Ammon's horn (tissue), 1 donor: ENCODE results near the gene TMTC1.

Experiments used
- DNase-seq: peaks from one replicate; pipeline ENCODE4 v3.0.0-alpha.2; 2016; ENCODE audit warnings: low spot score

The TMTC1 gene

GRCh38 chr12:29709496-29710040, 74.2 kb downstream of the TMTC1 start:
- no peak for DNase-seq

GRCh38 chr12:29709054-29709453, 74.7 kb downstream of the TMTC1 start:
- DNase-seq: no peak

- no peak for DNase-seq
Observed at GRCh38 chr12:29707846-29708245, 75.9 kb downstream of the TMTC1 start.

GRCh38 chr12:29706311-29706710, 77.4 kb downstream of the TMTC1 start:
- no peak for DNase-seq

GRCh38 chr12:29703528-29703927, 80.2 kb downstream of the TMTC1 start:
- no peak for DNase-seq

- DNase-seq: no peak
Observed at GRCh38 chr12:29702972-29703371, 80.8 kb downstream of the TMTC1 start.

GRCh38 chr12:29702222-29702621, 81.5 kb downstream of the TMTC1 start:
- no peak for DNase-seq

- DNase-seq: no peak
Observed at GRCh38 chr12:29700761-29701481, 82.8 kb downstream of the TMTC1 start.

GRCh38 chr12:29698756-29699155, 85.0 kb downstream of the TMTC1 start:
- no peak for DNase-seq

- DNase-seq: no peak
Observed at GRCh38 chr12:29695800-29696199, 87.9 kb downstream of the TMTC1 start.

GRCh38 chr12:29695026-29695425, 88.7 kb downstream of the TMTC1 start:
- no peak for DNase-seq

GRCh38 chr12:29694002-29694401, 89.7 kb downstream of the TMTC1 start:
- DNase-seq: no peak

GRCh38 chr12:29692237-29692636, 91.5 kb downstream of the TMTC1 start:
- no peak for DNase-seq

GRCh38 chr12:29691161-29691854, 92.4 kb downstream of the TMTC1 start:
- no peak for DNase-seq

GRCh38 chr12:29690728-29691127, 93.0 kb downstream of the TMTC1 start:
- no peak for DNase-seq

GRCh38 chr12:29688914-29689313, 94.8 kb downstream of the TMTC1 start:
- DNase-seq: no peak

GRCh38 chr12:29682088-29682487, 101.7 kb downstream of the TMTC1 start:
- DNase-seq: no peak

- DNase-seq: no peak
Observed at GRCh38 chr12:29681370-29681769, 102.4 kb downstream of the TMTC1 start.

GRCh38 chr12:29676676-29677075, 107.1 kb downstream of the TMTC1 start:
- DNase-seq: no peak

- no peak for DNase-seq
Observed at GRCh38 chr12:29674463-29674862, 109.3 kb downstream of the TMTC1 start.

- no peak for DNase-seq
Observed at GRCh38 chr12:29673346-29673745, 110.4 kb downstream of the TMTC1 start.

GRCh38 chr12:29672580-29672979, 111.2 kb downstream of the TMTC1 start:
- no peak for DNase-seq

GRCh38 chr12:29671742-29672141, 112.0 kb downstream of the TMTC1 start:
- no peak for DNase-seq
